NCI-H1436 treated with DMSO at 0.1 percent for 48 hours (cell line): ENCODE measurements around the gene LCE2A.
"Not testable (repeated sequence)": the region's sequence is repeated elsewhere in the genome, so short reads cannot be mapped to it uniquely, and the experiment has no call there.

Experiments used
- DNase-seq: peaks from one replicate; lab custom pipeline; 2025; lab: John Stamatoyannopoulos, UW

The LCE2A gene, protein sequence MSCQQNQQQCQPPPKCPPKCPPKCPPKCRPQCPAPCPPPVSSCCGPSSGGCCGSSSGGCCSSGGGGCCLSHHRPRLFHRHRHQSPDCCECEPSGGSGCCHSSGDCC

DNA sequence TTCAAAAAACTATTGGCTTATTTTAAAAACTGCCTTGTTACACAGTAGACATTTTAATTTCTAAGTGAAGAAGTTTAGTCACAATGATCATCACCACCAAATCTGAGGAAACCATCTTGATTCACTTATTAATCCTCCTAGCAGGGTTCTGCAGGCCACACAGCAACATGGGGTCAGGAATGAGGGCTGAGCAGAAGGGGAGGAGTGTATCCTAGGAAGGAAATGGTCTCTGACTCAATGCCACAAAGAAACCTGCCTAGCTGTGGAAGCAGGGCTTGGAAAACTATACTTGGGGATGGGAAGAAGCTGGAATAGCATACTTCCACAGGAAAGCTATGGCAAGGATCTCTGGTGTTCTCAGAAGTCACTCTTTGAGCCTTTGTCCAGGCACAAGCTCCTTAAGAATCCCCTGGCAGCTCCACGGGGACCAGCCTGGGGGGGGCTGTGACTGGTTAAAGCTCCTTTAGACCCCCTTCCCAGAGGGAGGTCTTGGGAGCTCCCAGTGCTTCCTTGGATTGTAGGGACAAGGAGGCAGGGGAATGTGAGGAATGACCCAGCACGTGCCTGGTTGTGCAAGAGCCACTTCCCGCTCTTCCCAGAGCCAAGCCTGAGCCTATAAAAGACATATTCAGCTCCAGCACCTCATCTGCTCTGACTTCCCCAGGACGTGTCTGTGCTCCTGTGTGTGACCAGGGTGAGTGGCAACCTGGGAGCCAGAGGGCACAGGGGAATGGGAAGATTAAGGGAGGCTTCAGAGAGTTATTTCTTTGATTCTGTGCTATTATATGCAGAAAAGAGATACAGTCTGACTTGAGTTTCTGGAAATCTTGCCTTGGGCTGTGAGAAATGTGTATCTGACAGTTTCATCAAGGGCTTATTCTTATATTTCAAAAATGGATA is at the start of gene LCE2A:
Gene LCE2A (plus strand): TSS at position 645 of the 900 bp plus-strand sequence. CDS start 557 bp downstream, outside the sequence.
- DNase-seq: no peak

GRCh38 chr1:152654110-152654509 is 44.0 kb upstream of the LCE2A start:
- no peak for DNase-seq

- DNase-seq: no peak
Measured at GRCh38 chr1:152656459-152656858, 41.7 kb upstream of the LCE2A start.

- DNase-seq: no peak
Measured at GRCh38 chr1:152657677-152658076, 40.5 kb upstream of the LCE2A start.

DNA sequence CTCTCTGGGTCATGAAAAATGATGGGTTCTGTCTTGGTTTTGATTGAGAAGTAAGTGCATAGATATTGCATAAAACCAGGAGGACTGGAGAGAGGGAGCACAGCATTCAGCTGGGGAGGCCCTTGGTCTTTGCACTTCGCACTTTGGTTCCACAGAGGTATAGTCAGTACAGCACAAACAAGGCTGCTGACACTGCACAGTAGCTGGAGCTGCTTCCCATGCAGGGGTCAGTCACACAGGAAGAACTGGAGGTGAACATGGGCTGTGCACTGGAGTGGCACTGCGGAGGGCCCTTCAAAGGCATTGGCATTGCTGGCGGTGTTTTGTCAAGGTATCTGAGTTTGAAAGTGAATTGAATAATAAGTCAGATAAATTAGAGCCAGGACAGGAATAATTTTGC is 39.5 kb upstream of the LCE2A start:
- DNase-seq: no peak

DNA sequence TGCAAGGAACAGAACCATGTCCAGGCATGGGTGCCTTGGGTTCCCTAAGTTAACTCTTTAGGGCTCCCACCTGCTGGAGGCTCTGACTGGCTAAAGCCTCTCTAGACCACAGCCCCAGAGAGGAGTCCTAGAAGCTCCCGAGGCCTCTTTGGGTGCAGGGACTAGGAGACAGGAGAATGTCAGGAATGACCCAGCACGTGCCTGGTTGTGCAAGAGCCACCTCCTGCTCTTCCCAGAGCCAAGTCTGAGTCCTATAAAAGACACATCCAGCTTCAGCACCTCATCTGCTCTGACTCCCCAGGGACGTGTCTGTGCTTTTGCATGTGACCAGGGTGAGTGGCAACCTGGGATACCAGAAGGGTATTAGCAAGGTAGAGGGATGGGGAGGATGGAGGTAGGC is 35.0 kb upstream of the LCE2A start, which contains the start of gene LCE2D:
Gene LCE2D (plus strand): TSS at position 283 of the 400 bp plus-strand sequence. CDS start 726 bp downstream, outside the sequence.
- DNase-seq: no peak

DNA sequence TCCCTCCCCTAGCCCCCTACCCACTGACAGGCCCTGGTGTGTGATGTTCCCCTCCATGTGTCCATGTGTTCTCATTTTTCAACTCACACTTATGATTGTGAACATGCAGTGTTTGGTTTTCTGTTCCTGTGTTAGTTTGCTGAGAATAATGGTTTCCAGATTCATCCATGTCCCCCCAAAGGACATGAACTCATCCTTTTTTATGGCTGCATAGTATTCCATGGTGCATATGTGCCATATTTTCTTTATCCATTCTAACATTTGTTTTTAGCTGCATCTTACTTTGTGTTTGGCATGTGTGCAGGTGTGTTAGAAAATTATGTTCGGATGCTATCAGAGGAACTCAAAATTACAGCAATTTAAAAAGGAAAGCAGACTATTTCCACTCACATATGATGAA is 32.0 kb upstream of the LCE2A start:
- DNase-seq: not testable (repeated sequence)

- no peak for DNase-seq
Measured at GRCh38 chr1:152667648-152668047, 30.5 kb upstream of the LCE2A start.

GRCh38 chr1:152673016-152673415 is 25.1 kb upstream of the LCE2A start:
- DNase-seq: no peak

DNA sequence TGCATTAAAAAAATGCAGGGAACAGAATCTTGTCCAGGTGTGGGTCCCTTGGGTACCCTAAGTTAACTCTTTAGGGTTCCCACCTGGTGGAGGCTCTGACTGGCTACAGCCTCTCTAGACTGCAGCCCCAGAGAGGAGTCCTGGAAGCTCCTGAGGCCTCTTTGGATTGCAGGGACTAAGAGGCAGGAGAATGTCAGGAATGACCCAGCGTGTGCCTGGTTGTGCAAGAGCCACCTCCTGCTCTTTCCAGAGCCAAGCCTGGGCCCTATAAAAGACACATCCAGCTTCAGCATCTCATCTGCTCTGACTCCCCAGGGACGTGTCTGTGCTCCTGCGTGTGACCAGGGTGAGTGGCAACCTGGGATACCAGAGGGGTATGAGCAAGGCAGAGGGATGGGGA is 23.2 kb upstream of the LCE2A start, which contains the start of gene LCE2C:
Gene LCE2C (plus strand): TSS at position 297 of the 400 bp plus-strand sequence. CDS start 737 bp downstream, outside the sequence.
- not testable (repeated sequence) for DNase-seq

- no peak for DNase-seq
Measured at GRCh38 chr1:152679459-152679858, 18.7 kb upstream of the LCE2A start.

DNA sequence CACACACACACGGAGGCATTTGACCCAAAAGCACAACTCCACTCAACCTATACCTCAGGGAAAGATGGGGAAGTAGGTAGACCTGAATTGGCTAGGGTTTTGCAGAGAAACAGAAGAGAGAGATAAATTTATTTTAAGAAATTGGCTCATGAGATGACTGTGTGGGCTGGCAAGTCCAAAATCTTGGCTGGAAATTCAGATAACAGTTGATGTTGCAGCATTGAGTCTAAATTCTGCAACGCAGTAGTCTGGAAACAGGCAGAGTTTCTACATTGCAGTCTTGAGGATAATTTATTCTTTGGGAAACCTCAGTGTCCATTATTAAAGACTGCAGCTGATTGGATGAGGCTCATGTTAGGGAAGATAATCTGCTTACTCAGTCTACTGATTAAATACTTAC is 16.5 kb upstream of the LCE2A start:
- DNase-seq: no peak

- DNase-seq: no peak
Measured at GRCh38 chr1:152683846-152684245, 14.3 kb upstream of the LCE2A start.

DNA sequence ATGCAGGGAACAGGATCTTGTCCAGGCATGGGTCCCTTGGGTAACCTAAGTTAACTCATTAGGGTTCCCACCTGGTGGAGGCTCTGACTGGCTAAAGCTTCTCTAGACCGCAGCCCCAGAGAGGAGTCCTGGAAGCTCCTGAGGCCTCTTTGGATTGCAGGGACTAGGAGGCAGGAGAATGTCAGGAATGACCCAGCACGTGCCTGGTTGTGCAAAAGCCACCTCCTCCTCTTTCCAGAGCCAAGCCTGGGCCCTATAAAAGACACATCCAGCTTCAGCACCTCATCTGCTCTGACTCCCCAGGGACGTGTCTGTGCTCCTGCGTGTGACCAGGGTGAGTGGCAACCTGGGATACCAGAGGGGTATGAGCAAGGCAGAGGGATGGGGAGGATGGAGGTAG is 12.3 kb upstream of the LCE2A start, which contains the start of gene LCE2B:
Gene LCE2B (plus strand): TSS at position 301 of the 400 bp plus-strand sequence. CDS start 721 bp downstream, outside the sequence.
- DNase-seq: not testable (repeated sequence)

DNA sequence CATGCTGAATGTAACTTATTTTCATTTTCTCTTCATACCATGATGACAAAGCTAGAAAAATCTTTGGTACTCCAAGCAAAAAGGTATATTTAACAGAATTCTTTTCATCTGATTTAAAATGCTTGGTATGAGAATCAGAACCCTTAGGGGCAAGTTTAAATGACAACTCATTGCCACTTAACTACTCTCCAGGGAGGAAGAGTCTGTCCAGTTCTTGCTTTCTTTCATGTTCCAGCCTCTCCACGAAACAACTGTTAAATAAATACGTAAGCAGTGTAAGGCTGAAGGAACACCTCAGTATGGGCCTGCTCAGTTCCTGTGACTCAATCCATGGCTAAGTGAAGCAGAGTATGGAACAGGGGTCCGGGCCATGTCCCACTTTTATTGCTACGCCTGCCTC is 1.6 kb downstream of the LCE2A start:
- no peak for DNase-seq

GRCh38 chr1:152707860-152708259 is 9.7 kb downstream of the LCE2A start, which contains the start of gene LCE4A:
Gene LCE4A, plus strand, starts transcription at chr1:152708160. Its CDS starts 916 bp downstream, at chr1:152709076.
- DNase-seq: no peak

- DNase-seq: no peak
Measured at GRCh38 chr1:152718238-152718637, 20.1 kb downstream of the LCE2A start.

DNA sequence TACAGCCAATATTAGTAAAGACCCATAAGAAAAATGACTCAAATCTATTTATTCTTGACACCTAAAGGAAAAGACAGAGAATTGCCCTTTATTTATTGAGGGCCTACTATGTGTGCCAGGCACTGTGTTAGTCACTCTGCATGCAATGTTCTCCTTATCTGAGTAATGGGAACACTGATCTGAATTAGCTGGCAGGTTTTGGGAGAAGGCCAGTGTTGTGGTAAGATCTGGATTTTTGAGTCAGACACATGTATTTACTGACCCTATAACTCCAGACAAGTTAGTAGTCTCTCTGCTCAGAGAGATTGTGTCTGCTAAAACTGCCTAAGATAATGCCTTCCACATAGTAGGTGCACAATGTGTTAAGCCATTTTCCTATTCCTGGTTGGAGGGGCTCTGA is 27.1 kb downstream of the LCE2A start:
- no peak for DNase-seq

GRCh38 chr1:152728986-152729385 is 30.8 kb downstream of the LCE2A start:
- no peak for DNase-seq

- no peak for DNase-seq
Measured at GRCh38 chr1:152735648-152736047, 37.5 kb downstream of the LCE2A start.

DNA sequence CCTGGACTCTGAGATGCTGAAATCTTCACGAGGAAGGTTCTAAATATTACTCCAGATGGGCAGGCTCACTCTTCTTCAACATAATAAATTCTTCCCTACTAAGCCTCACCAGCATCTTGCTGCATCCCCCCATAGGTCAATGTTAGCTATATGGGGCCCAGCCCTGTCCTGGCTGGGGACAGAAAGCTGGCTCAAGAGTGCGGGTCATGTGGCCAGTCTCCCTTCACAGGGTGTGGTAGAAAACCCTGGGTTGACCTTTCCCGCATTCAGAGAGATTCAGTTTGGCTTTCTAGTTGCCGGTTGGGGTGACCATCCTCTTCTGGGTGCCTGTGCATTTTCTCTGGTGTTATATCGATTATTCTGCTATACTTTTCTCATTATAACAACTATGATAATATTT is 39.9 kb downstream of the LCE2A start:
- no peak for DNase-seq

DNA sequence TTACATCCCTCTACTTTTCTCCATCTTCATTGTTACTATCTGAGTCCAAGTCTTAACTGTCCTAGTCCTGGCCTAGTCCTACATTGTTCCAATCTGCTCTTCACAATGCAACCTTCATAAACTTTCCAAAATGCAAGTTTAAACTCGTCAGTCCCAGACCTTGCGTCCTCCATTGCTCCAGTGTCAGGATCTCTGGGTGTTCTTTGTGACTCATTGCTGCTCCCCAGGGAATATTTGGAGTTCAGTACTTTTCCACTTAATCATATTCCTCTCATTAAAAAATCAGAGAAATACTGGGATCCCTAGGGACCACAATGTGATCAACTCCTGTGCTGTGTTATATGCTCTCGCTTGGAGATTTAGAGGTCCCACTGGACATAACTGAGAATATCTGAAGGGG is 41.7 kb downstream of the LCE2A start:
- no peak for DNase-seq

DNA sequence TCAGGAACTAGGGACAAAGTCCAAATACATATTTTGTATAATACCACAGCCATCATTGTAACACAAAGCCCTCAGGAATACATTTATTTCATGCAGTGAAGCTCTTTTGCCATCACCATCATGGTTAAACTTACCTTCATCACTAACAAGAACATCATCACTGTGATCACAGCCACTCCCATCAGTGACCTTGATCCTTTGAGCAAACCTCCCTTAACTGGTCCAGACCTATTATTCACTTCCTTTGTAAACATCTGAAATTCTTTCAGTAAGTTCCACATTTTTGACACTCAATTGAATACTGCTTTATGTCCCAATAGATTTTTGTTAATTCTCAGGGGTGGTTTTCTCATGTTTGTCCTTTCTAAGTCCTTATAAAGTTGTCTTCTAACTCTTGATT is 43.5 kb downstream of the LCE2A start:
- DNase-seq: no peak
